Endothelial cell of umbilical vein (primary cell): Measurements from ENCODE around the gene FHIT. TPM values are rescaled to one million over a fixed set of nuclear protein-coding genes. Genes with fewer than 3 reads are reported as not detected.

Source experiments
- BruUV-seq: library from RNA; stranded (reverse); fragments of 400-500 nt; replicated peaks from 2 replicates; lab custom pipeline; 2021; lab: Mats Ljungman, UMichigan
- CTCF ChIA-PET: fragments of 300-600, 350-600 bp; sonication (Branson Sonifier 250); formaldehyde crosslinking; loops from one replicate; lab custom pipeline; 2021; ENCODE audit warnings: antibody characterized with exemption, inconsistent platforms; lab: Charles Lee
- POLR2A ChIA-PET: fragments of 300-600, 350-600 bp; sonication (Branson Sonifier 250); formaldehyde crosslinking; loops from one replicate; lab custom pipeline; 2021; ENCODE audit warnings: antibody characterized with exemption, inconsistent platforms; lab: Charles Lee
- DNase-seq: peaks from one replicate; pipeline ENCODE4 v3.0.0-alpha.2; 2011; ENCODE audit warnings: low read depth, low spot score
- FAIRE-seq: peaks from 2 replicates; lab custom pipeline; 2011; peaks lifted over from hg19 to GRCh38; lab: Jason Lieb, UNC
- H2AFZ ChIP-seq: 2 replicates; pipeline ENCODE4 v1.6.0; 2012; ENCODE audit warnings: low read depth, low read length, control low read depth, inconsistent platforms
- H3K27ac ChIP-seq: 2 replicates; pipeline ENCODE4 v1.5.1; 2011; ENCODE audit warnings: low read depth, mild to moderate bottlenecking, control low read depth, low read length, moderate library complexity; ENCODE audit not compliant: insufficient read depth
- H3K27me3 ChIP-seq, 2 experiments: 2 replicates each; pipeline versions ENCODE4 v1.6.0 to v1.6.1; 2011; ENCODE audit warnings: low read length in 2 of 2, mixed read lengths in 1 of 2; ENCODE audit not compliant: control insufficient read depth in 2 of 2, insufficient read depth in 2 of 2
- H3K36me3 ChIP-seq, 2 experiments: 2 replicates in 1 of 2; 3 replicates in 1 of 2; pipeline ENCODE4 v1.5.1; 2011; ENCODE audit warnings: low read length in 2 of 2, mild to moderate bottlenecking in 1 of 2, moderate library complexity in 1 of 2; ENCODE audit not compliant: control insufficient read depth in 2 of 2, insufficient read depth in 2 of 2; ENCODE audit errors: extremely low read depth in 1 of 2
- H3K4me1 ChIP-seq: 3 replicates; pipeline ENCODE4 v1.5.1; 2011; ENCODE audit warnings: mild to moderate bottlenecking, low read length; ENCODE audit not compliant: control insufficient read depth, insufficient read depth; ENCODE audit errors: extremely low read depth
- H3K4me2 ChIP-seq: 2 replicates; pipeline ENCODE4 v1.6.1; 2011; ENCODE audit warnings: low read length, control low read depth, mixed read lengths; ENCODE audit not compliant: insufficient read depth
- H3K4me3 ChIP-seq, 3 experiments: fragments of 200-600 bp in 1 of 3; sonication (generic), shearing (Covaris generic) in 1 of 3; replicated peaks in 1 of 3; 2 replicates each; pipeline ENCODE4 v1.5.1; 2011 to 2016; ENCODE audit warnings: control low read depth in 3 of 3, low read length in 3 of 3, mild to moderate bottlenecking in 2 of 3, inconsistent platforms in 1 of 3, low read depth in 1 of 3, moderate library complexity in 1 of 3; ENCODE audit not compliant: insufficient read depth in 1 of 3
- H3K79me2 ChIP-seq: 2 replicates; pipeline ENCODE4 v1.6.0; 2012; ENCODE audit warnings: low read length, inconsistent platforms; ENCODE audit not compliant: control insufficient read depth, insufficient read depth
- H3K9ac ChIP-seq: replicated peaks from 2 replicates; pipeline ENCODE3; 2011; ENCODE audit warnings: low read length, control low read depth; ENCODE audit not compliant: insufficient read depth; ENCODE audit errors: extremely low read depth
- H3K9me1 ChIP-seq: replicated peaks from 3 replicates; pipeline ENCODE4 v1.6.0; 2011; ENCODE audit warnings: mild to moderate bottlenecking, low read length; ENCODE audit not compliant: control insufficient read depth, insufficient read depth; ENCODE audit errors: extremely low read depth
- H3K9me3 ChIP-seq: replicated peaks from 2 replicates; pipeline ENCODE4 v1.5.1; 2012; ENCODE audit warnings: low read length, inconsistent platforms; ENCODE audit not compliant: control insufficient read depth, insufficient read depth
- H4K20me1 ChIP-seq: replicated peaks from 2 replicates; pipeline ENCODE3; 2011; ENCODE audit warnings: mild to moderate bottlenecking, low read length; ENCODE audit not compliant: control insufficient read depth, insufficient read depth; ENCODE audit errors: extremely low read depth
- CTCF ChIP-seq, 2 donors: IDR thresholded peaks; 1 replicate in 1 of 2; 2 replicates in 1 of 2; pipeline ENCODE4 v1.5.1; 2011; ENCODE audit warnings: low read length in 2 of 2, mild to moderate bottlenecking in 2 of 2, moderate library complexity in 2 of 2, control low read depth in 1 of 2, inconsistent platforms in 1 of 2, low read depth in 1 of 2; ENCODE audit not compliant: insufficient read depth in 1 of 2; ENCODE audit errors: extremely low read depth in 1 of 2
- EZH2 ChIP-seq: IDR thresholded peaks from 2 replicates; pipeline ENCODE4 v1.6.1; 2012; ENCODE audit warnings: borderline replicate concordance, low read depth, mild to moderate bottlenecking, moderate library complexity, low read length, inconsistent platforms; ENCODE audit not compliant: severe bottlenecking
- FOS ChIP-seq: IDR thresholded peaks from 2 replicates; pipeline ENCODE4 v1.6.1; 2011; ENCODE audit warnings: mild to moderate bottlenecking, low read length, moderate library complexity, borderline replicate concordance; ENCODE audit not compliant: insufficient read depth
- GATA2 ChIP-seq: IDR thresholded peaks from 2 replicates; pipeline ENCODE4 v1.7.0; 2011; ENCODE audit warnings: low read depth, mild to moderate bottlenecking, moderate library complexity, mixed read lengths, low read length; ENCODE audit not compliant: insufficient read length, insufficient read depth
- JUN ChIP-seq: IDR thresholded peaks from 2 replicates; pipeline ENCODE4 v1.6.1; 2011; ENCODE audit warnings: borderline replicate concordance, low read depth; ENCODE audit not compliant: insufficient read length, insufficient read depth
- MYC ChIP-seq: IDR thresholded peaks from one replicate; pipeline ENCODE4 v1.6.1; 2011; ENCODE audit warnings: mild to moderate bottlenecking, low read depth, low read length
- POLR2A ChIP-seq: IDR thresholded peaks from 2 replicates; pipeline ENCODE4 v1.6.1; 2012; ENCODE audit warnings: low read depth, mild to moderate bottlenecking, control low read depth, low read length
- POLR2AphosphoS5 ChIP-seq: IDR thresholded peaks from 2 replicates; pipeline ENCODE4 v1.6.1; 2012; ENCODE audit warnings: low read depth, mild to moderate bottlenecking, control low read depth, low read length, moderate library complexity; ENCODE audit not compliant: insufficient read depth
- dilution Hi-C: fragments of 300-500 bp; cut with MboI; formaldehyde crosslinking; loops from one replicate; pipeline ENCODE4 v1.15.0; 2019; ENCODE audit warnings: low sequenced_read_pairs; ENCODE audit not compliant: extremely low pct_ligation_motif_present
- intact Hi-C: fragments of 100-400 bp; cut with micrococcal nuclease; formaldehyde crosslinking; loops from one replicate; pipeline ENCODE4 v1.10.0; 2022
- polyA plus RNA-seq, 4 experiments: library from polyadenylated mRNA; depleted of rRNA in 3 of 4; stranded (reverse) in 3 of 4; unstranded in 1 of 4; fragments of >200 nt; gene quantifications; 2 replicates each; pipeline versions ENCODE4 v1.2.1 to v1.2.3, GENCODE V29; 2011 to 2012; ENCODE audit warnings: missing spikeins in 1 of 4
- total RNA-seq: library from RNA; stranded (reverse); gene quantifications from 2 replicates; pipeline ENCODE4 v1.2.3, GENCODE V29; 2021
- TF ChIP-seq, protein P1 (sequence below): IDR thresholded peaks from 2 replicates; pipeline ENCODE4 v1.6.1; 2011; ENCODE audit not compliant: insufficient read depth, insufficient read length

Gene FHIT
- total and polyA plus RNA-seq, 2 donors (not counting 3 experiments of a cell fraction or from before 2014, with no cell fraction given) = 0.47 to 2.2 TPM

DNA sequence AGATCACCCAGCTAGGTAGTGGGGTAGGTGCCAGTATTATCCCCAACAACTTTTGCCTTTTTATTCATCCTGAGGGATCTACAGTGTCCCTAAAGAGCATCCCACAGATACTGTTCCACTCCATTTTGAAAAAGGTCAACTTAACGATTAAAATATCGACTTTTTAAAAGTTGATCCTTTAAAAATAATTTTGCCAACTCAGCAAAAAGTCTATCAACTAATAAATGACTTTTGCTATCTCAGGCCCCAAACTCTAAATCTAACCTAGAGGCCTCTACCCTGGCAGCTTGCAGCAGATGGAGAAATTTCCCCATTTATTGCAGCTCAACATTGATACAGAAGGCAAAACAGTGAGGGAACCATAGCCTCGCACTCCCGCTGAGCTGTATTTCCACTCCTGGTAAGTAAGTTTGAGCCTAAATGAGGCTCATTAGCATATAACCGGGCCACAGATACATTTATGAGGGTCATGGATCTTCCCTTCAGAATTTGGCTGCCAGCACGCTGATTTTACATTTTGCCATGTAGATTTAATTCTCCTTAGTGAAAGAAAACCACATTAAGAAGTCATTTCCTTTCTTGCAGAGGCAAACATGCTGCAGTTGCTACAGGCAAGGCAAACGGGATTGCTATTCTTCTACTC is 1497.3 kb downstream of the FHIT start:
- no peaks in the 10 kb centered on the region for H3K27me3 ChIP-seq
- ChIA-PET POLR2A (no interaction called here), CTCF (no interaction called here)
- intact Hi-C loops (no loop called here), dilution Hi-C loops (no loop called here)
- H3K4me2 ChIP-seq = no peak overlapping the region
- no peaks in the 10 kb centered on the region for H3K79me2 ChIP-seq
- H3K9me1 ChIP-seq = no peaks in the 10 kb centered on the region
- no TSS peak for BruUV-seq
- TF ChIP-seq FOS (no peak), POLR2AphosphoS5 (no peak), CTCF (IDR thresholded peaks at IDR 0.05; ENCODE audit: extremely low read depth in 1 of 2, insufficient read depth in 1 of 2, low read depth in 1 of 2, low read length in 2 of 2) (no peak)
- TF ChIP-seq, protein P1, sequence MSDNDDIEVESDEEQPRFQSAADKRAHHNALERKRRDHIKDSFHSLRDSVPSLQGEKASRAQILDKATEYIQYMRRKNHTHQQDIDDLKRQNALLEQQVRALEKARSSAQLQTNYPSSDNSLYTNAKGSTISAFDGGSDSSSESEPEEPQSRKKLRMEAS = no peak
- no peak overlapping the region for H3K27ac ChIP-seq
- H3K36me3 ChIP-seq = no peaks in the 10 kb centered on the region
- H2AFZ ChIP-seq = no peak overlapping the region
- no peaks in the 10 kb centered on the region for H3K4me1 ChIP-seq
- no peak overlapping the region for H3K4me3 ChIP-seq
- DNase-seq (no peak), FAIRE-seq (no peak)
- no peaks in the 10 kb centered on the region for H3K9me3 ChIP-seq
- no peak overlapping the region for H3K9ac ChIP-seq
- H4K20me1 ChIP-seq = no peaks in the 10 kb centered on the region

DNA sequence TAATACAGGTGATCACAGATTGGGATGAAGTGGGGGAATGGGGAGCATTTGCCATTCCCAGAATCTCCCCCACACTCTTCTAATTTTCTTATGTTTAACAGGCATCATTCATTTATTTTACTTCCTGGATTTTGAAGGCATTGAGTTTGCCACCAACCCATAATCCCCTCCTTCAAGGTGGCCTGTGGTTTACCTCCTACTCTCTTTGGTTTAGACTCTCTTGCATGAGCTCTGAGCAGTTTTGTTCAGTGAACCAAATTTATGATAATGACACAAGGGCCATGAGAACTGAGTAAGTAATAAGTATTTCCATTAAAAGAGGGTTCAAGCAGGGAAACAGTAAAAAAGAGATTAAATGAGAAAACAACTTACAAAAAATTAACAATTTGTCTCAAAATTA is 1498.3 kb downstream of the FHIT start:
- Histone ChIP-seq H3K27me3 (no peaks in the 10 kb centered on the region), H3K9ac (no peak overlapping the region), H3K9me1 (no peaks in the 10 kb centered on the region), H3K4me2 (no peak overlapping the region), H4K20me1 (no peaks in the 10 kb centered on the region), H3K4me1 (no peaks in the 10 kb centered on the region), H3K4me3 (no peak overlapping the region), H3K36me3 (no peaks in the 10 kb centered on the region), H3K9me3 (no peaks in the 10 kb centered on the region), H3K79me2 (no peaks in the 10 kb centered on the region), H2AFZ (no peak overlapping the region), H3K27ac (no peak overlapping the region)
- ChIA-PET CTCF (no interaction called here), POLR2A (no interaction called here)
- TF ChIP-seq MYC = no peak
- no peak for TF ChIP-seq POLR2AphosphoS5
- no peak for TF ChIP-seq GATA2
- TF ChIP-seq JUN = no peak
- TF ChIP-seq POLR2A = no peak
- TF ChIP-seq EZH2 = no peak
- no peak for TF ChIP-seq CTCF (IDR thresholded peaks at IDR 0.05; ENCODE audit: extremely low read depth in 1 of 2, insufficient read depth in 1 of 2, low read depth in 1 of 2, low read length in 2 of 2)
- TF ChIP-seq, protein P1 = no peak
- TF ChIP-seq FOS = no peak
- no peak for FAIRE-seq
- BruUV-seq = no TSS peak
- dilution Hi-C loops (no loop called here), intact Hi-C loops (no loop called here)
- no peak for DNase-seq
